ENCODE data around the gene GPATCH2L.

GPATCH2L gene

GRCh38 chr14:76112889-76113624 is 38.7 kb upstream of the GPATCH2L start:
- TF ChIP-seq, protein P1, sequence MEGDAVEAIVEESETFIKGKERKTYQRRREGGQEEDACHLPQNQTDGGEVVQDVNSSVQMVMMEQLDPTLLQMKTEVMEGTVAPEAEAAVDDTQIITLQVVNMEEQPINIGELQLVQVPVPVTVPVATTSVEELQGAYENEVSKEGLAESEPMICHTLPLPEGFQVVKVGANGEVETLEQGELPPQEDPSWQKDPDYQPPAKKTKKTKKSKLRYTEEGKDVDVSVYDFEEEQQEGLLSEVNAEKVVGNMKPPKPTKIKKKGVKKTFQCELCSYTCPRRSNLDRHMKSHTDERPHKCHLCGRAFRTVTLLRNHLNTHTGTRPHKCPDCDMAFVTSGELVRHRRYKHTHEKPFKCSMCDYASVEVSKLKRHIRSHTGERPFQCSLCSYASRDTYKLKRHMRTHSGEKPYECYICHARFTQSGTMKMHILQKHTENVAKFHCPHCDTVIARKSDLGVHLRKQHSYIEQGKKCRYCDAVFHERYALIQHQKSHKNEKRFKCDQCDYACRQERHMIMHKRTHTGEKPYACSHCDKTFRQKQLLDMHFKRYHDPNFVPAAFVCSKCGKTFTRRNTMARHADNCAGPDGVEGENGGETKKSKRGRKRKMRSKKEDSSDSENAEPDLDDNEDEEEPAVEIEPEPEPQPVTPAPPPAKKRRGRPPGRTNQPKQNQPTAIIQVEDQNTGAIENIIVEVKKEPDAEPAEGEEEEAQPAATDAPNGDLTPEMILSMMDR (IDR thresholded peaks at IDR 0.05; ENCODE audit: poor library complexity, severe bottlenecking) = no peak
- no peak overlapping the region for H3K4me3 ChIP-seq (ENCODE audit: severe bottlenecking)
- H3K27me3 ChIP-seq (ENCODE audit: insufficient read depth, poor library complexity, severe bottlenecking) = peaks cover 4% of the 10 kb centered on the region
- DNase-seq (ENCODE audit: low spot score) (no peak), ATAC-seq (ENCODE audit: low read depth) (peak; percentile 17; the same call in 2 of the 3 replicates)
- H3K36me3 ChIP-seq (ENCODE audit: low read depth) = no peaks in the 10 kb centered on the region
- no peaks in the 10 kb centered on the region for H3K4me1 ChIP-seq (ENCODE audit: insufficient read depth, poor library complexity, severe bottlenecking)
- H3K27ac ChIP-seq (ENCODE audit: poor library complexity, severe bottlenecking) = no peak overlapping the region
- no peaks in the 10 kb centered on the region for H3K9me3 ChIP-seq (ENCODE audit: severe bottlenecking)

DNA sequence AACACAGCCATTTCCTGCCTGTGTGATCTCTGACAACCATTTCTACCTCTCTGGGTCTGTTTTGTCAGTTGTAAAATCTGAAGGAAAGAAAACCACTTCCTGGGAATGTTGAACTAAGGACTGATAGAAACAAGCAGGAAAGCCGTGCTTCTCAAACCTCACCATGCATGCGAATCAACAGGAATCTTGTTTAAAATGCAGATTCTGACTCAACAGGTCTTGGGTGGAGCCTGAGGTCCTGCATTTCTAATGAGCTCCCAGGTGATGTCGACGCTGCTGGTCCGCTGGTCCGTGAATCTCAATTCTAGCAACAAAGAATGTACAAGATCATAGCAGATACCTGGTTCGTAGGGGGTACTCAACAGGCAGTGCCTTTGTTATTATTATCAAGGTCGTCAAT is 38.0 kb upstream of the GPATCH2L start:
- H3K27ac ChIP-seq (ENCODE audit: poor library complexity, severe bottlenecking) = no peak overlapping the region
- DNase-seq (ENCODE audit: low spot score) = no peak
- H3K36me3 ChIP-seq (ENCODE audit: low read depth) = no peaks in the 10 kb centered on the region
- TF ChIP-seq, protein P1 (IDR thresholded peaks at IDR 0.05; ENCODE audit: poor library complexity, severe bottlenecking) = no peak
- no peaks in the 10 kb centered on the region for H3K9me3 ChIP-seq (ENCODE audit: severe bottlenecking)
- ATAC-seq (ENCODE audit: low read depth) = no peak
- H3K27me3 ChIP-seq (ENCODE audit: insufficient read depth, poor library complexity, severe bottlenecking) = peaks cover 4% of the 10 kb centered on the region
- no peaks in the 10 kb centered on the region for H3K4me1 ChIP-seq (ENCODE audit: insufficient read depth, poor library complexity, severe bottlenecking)
- H3K4me3 ChIP-seq (ENCODE audit: severe bottlenecking) = no peak overlapping the region

DNA sequence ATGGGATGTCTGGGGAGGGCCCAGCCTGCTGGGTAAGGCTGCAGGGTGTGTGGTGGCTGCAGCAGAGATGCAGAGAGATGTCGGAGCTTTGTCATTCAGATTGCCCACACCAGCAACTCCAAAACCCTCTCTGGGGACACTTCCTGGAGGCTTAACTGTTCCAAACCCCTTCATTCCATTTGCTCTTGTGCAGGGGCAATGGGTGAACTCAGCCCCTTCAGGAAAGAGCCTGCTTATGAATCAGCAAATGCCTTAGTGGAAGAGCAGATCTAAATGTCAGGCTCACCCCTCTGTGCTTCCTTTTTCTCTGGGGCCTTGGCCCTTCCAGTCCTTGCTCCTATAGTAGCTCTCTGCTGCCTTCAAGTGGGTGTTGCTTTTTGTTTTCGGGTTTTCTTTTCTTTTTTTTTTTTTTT is 36.7 kb upstream of the GPATCH2L start:
- DNase-seq (ENCODE audit: low spot score) (no peak), ATAC-seq (ENCODE audit: low read depth) (no peak)
- Histone ChIP-seq H3K27ac (ENCODE audit: poor library complexity, severe bottlenecking) (no peak overlapping the region), H3K9me3 (ENCODE audit: severe bottlenecking) (no peaks in the 10 kb centered on the region), H3K4me1 (ENCODE audit: insufficient read depth, poor library complexity, severe bottlenecking) (no peaks in the 10 kb centered on the region), H3K4me3 (ENCODE audit: severe bottlenecking) (no peak overlapping the region), H3K27me3 (ENCODE audit: insufficient read depth, poor library complexity, severe bottlenecking) (peaks cover 4% of the 10 kb centered on the region), H3K36me3 (ENCODE audit: low read depth) (no peaks in the 10 kb centered on the region)
- TF ChIP-seq, protein P1 (IDR thresholded peaks at IDR 0.05; ENCODE audit: poor library complexity, severe bottlenecking) = no peak

DNA sequence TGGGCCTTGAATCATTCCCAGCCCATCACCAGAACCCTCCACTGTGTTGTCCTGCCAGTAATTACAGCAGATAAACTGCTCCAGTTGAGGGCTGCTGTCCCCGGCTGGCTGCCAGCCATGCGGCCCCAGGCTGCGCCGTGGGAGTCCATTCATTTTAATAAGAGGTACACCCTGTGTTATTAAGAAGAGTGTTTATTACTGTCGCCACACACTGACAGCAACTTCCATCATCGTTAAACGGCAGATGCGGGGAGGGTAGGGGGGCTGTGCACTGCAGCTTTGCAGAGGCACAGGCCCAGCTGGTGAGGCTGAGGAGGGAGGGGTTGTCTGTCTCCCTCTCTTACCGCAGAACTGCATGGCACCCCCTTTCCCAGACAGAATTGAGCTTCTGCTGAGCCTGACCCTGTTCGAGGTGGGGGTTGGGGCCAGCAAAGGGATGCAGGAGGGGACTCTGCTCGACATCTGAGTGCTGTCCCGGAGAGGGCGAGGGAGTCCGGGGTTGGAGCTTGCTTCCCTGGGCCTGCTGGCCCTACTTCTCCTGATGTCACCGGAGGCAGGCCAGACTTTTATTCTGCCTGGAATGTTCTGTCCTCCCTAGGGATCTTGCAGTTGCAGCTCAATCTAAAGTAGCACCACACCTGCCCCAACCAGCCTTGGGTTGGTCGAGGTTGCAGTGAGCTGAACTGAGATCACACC is 33.8 kb upstream of the GPATCH2L start:
- TF ChIP-seq, protein P1 (IDR thresholded peaks at IDR 0.05; ENCODE audit: poor library complexity, severe bottlenecking) = no peak
- no peak overlapping the region for H3K4me3 ChIP-seq (ENCODE audit: severe bottlenecking)
- H3K27ac ChIP-seq (ENCODE audit: poor library complexity, severe bottlenecking) = no peak overlapping the region
- no peaks in the 10 kb centered on the region for H3K36me3 ChIP-seq (ENCODE audit: low read depth)
- no peak for DNase-seq (ENCODE audit: low spot score)
- H3K9me3 ChIP-seq (ENCODE audit: severe bottlenecking) = no peaks in the 10 kb centered on the region
- peaks cover 4% of the 10 kb centered on the region for H3K27me3 ChIP-seq (ENCODE audit: insufficient read depth, poor library complexity, severe bottlenecking)
- H3K4me1 ChIP-seq (ENCODE audit: insufficient read depth, poor library complexity, severe bottlenecking) = no peaks in the 10 kb centered on the region
- ATAC-seq (ENCODE audit: low read depth) = no peak

DNA sequence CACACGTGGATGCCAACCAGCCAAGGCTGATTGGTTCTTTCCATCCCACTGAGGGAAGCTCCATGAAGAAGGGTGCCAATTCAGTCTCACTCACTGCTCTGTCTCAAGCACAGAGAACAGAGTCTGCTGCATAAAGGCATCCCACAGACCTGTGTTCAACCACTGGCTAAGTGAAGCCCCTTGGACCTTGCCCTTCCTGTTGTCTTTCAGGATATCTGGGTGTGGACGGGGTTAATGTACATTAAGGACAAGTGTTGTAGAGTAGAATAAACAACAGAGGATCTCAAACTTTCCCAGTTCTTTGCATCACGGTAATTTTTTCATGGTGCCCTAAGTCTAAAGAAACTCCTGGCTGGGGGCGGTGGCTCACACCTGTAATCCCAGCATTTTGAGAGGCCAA is 33.1 kb upstream of the GPATCH2L start:
- no peaks in the 10 kb centered on the region for H3K9me3 ChIP-seq (ENCODE audit: severe bottlenecking)
- ATAC-seq (ENCODE audit: low read depth) (no peak), DNase-seq (ENCODE audit: low spot score) (no peak)
- no peak overlapping the region for H3K4me3 ChIP-seq (ENCODE audit: severe bottlenecking)
- H3K36me3 ChIP-seq (ENCODE audit: low read depth) = no peaks in the 10 kb centered on the region
- H3K27ac ChIP-seq (ENCODE audit: poor library complexity, severe bottlenecking) = no peak overlapping the region
- no peaks in the 10 kb centered on the region for H3K4me1 ChIP-seq (ENCODE audit: insufficient read depth, poor library complexity, severe bottlenecking)
- H3K27me3 ChIP-seq (ENCODE audit: insufficient read depth, poor library complexity, severe bottlenecking) = no peaks in the 10 kb centered on the region
- TF ChIP-seq, protein P1 (IDR thresholded peaks at IDR 0.05; ENCODE audit: poor library complexity, severe bottlenecking) = no peak

Measured in RWPE2 (cell line).